Breast epithelium (tissue), 4 donors: ENCODE data around the gene VAV3. TPM values are rescaled to one million over a fixed set of nuclear protein-coding genes. Genes with fewer than 3 reads are reported as not detected.
"Not testable (repeated sequence)": the region's sequence is repeated elsewhere in the genome, so short reads cannot be mapped to it uniquely, and the experiment has no call there.

ENCODE experiments used
- DNase-seq, 2 donors: peaks; one replicate each; pipeline ENCODE4 v3.0.0-alpha.2; 2019; ENCODE audit warnings: low spot score in 2 of 2
- H3K27ac ChIP-seq, 2 donors: fragments of 200-600 bp; sonication (generic) in 1 of 2; one replicate each; pipeline ENCODE4 v1.5.1; 2016 to 2019; ENCODE audit warnings: mild to moderate bottlenecking in 1 of 2
- H3K27me3 ChIP-seq, 2 donors: fragments of 200-600 bp; sonication (generic) in 1 of 2; one replicate each; pipeline versions ENCODE4 v1.5.1 to v1.6.0; 2017 to 2019; ENCODE audit warnings: control low read depth in 1 of 2, mild to moderate bottlenecking in 1 of 2
- H3K36me3 ChIP-seq: fragments of 200-600 bp; one replicate; pipeline ENCODE4 v1.5.1; 2019
- H3K4me1 ChIP-seq, 2 donors: fragments of 200-600 bp; sonication (generic); one replicate each; pipeline ENCODE4 v1.5.1; 2016 to 2019; ENCODE audit warnings: control low read depth in 1 of 2
- H3K4me3 ChIP-seq, 3 donors: fragments of 200-600 bp; sonication (generic); 1 replicate in 2 of 3; 2 replicates in 1 of 3; pipeline ENCODE4 v1.5.1; 2016 to 2019; ENCODE audit warnings: mild to moderate bottlenecking in 3 of 3, moderate library complexity in 2 of 3
- H3K9me3 ChIP-seq, 2 donors: fragments of 200-600 bp; sonication (generic) in 1 of 2; one replicate each; pipeline ENCODE4 v1.5.1; 2016 to 2019; ENCODE audit warnings: control low read depth in 1 of 2
- CTCF ChIP-seq, 3 donors: fragments of 450-650 bp; IDR thresholded peaks; one replicate each; pipeline ENCODE4 v1.5.1; 2016 to 2017; ENCODE audit warnings: antibody characterized with exemption in 3 of 3, mild to moderate bottlenecking in 3 of 3, moderate library complexity in 3 of 3
- POLR2A ChIP-seq: fragments of 450-650 bp; IDR thresholded peaks from one replicate; pipeline ENCODE4 v1.6.1; 2016; ENCODE audit warnings: antibody characterized with exemption, mild to moderate bottlenecking, moderate library complexity
- POLR2AphosphoS5 ChIP-seq, 3 donors: sonication (generic); formaldehyde crosslinking; IDR thresholded peaks; one replicate each; pipeline ENCODE4 v1.6.1; 2017; ENCODE audit warnings: antibody characterized with exemption in 3 of 3
- intact Hi-C: fragments of 100-400 bp; cut with DNase I; formaldehyde crosslinking; loops from one replicate; pipeline ENCODE4 v1.15.1; 2023; ENCODE audit warnings: low total_unique reads
- total RNA-seq, 3 donors: library from RNA; depleted of rRNA; stranded (reverse); fragments of >200 nt; gene quantifications; one replicate each; pipeline ENCODE4 v1.1.0, GENCODE V29; 2016

The VAV3 gene
- total RNA-seq, 3 donors from 2014 or later, result 8.0 to 153 (median 113) TPM

GRCh38 chr1:107724648-107725047 lies 240.3 kb downstream of the VAV3 start:
- intact Hi-C loops, result no loop called here
- Histone ChIP-seq H3K4me1 (no peaks in the 10 kb centered on the region), H3K4me3 (no peak overlapping the region), H3K36me3 (no peaks in the 10 kb centered on the region), H3K27ac (no peak overlapping the region), H3K9me3 (no peaks in the 10 kb centered on the region), H3K27me3 (no peaks in the 10 kb centered on the region)
- no peak for DNase-seq
- no peak for TF ChIP-seq CTCF (IDR thresholded peaks at IDR 0.05)
- TF ChIP-seq POLR2A, result no peak
- TF ChIP-seq POLR2AphosphoS5 (IDR thresholded peaks at IDR 0.05), result no peak

GRCh38 chr1:107720210-107720609 lies 244.8 kb downstream of the VAV3 start:
- H3K4me3 ChIP-seq, H3K4me1 ChIP-seq, H3K27me3 ChIP-seq, H3K9me3 ChIP-seq, H3K27ac ChIP-seq, intact Hi-C loops, H3K36me3 ChIP-seq, DNase-seq: not testable (repeated sequence)

- TF ChIP-seq POLR2A, result no peak
- no peak for TF ChIP-seq POLR2AphosphoS5 (IDR thresholded peaks at IDR 0.05)
- no peak for TF ChIP-seq CTCF (IDR thresholded peaks at IDR 0.05)
- Histone ChIP-seq H3K27ac (no peak overlapping the region), H3K4me3 (no peak overlapping the region), H3K36me3 (no peaks in the 10 kb centered on the region), H3K9me3 (no peaks in the 10 kb centered on the region), H3K27me3 (no peaks in the 10 kb centered on the region), H3K4me1 (no peaks in the 10 kb centered on the region)
- intact Hi-C loops, result no loop called here
- DNase-seq, result no peak
These were observed 255.0 kb downstream of the VAV3 start for GRCh38 chr1:107710005-107710404.

GRCh38 chr1:107707111-107707510 lies 257.9 kb downstream of the VAV3 start:
- TF ChIP-seq CTCF (IDR thresholded peaks at IDR 0.05) (no peak), POLR2A (no peak), POLR2AphosphoS5 (IDR thresholded peaks at IDR 0.05) (no peak)
- intact Hi-C loops, result no loop called here
- no peak overlapping the region for H3K27ac ChIP-seq

DNA sequence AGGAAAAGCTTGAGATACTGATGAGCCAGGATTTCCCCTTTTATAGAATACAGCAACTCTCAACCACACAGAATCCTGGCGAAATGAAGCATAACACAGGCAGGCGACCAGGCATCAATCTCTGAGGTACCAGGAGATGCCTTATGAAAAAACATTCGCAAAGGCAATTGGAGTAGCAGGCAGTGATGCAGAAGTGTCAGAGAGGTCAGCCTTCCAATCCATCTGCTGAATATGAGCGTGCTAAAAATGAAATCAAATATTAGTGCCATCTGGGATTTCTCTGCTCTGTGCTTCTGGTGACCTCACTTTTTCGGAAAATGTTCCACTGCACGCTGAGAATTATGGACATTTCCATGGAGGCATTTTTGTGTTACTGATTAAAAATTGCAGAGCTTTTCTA lies 258.8 kb downstream of the VAV3 start:
- no peaks in the 10 kb centered on the region for H3K9me3 ChIP-seq
- H3K36me3 ChIP-seq, result no peaks in the 10 kb centered on the region
- H3K4me1 ChIP-seq, result no peaks in the 10 kb centered on the region
- no peak overlapping the region for H3K27ac ChIP-seq
- intact Hi-C loops, result no loop called here
- H3K27me3 ChIP-seq, result no peaks in the 10 kb centered on the region
- no peak for DNase-seq
- H3K4me3 ChIP-seq, result no peak overlapping the region
- TF ChIP-seq POLR2AphosphoS5 (IDR thresholded peaks at IDR 0.05) (no peak), POLR2A (no peak), CTCF (IDR thresholded peaks at IDR 0.05) (no peak)

More at GRCh38 chr1:107707111-107707510, 257.9 kb downstream of the VAV3 start:
- Histone ChIP-seq H3K27me3 (no peaks in the 10 kb centered on the region), H3K9me3 (no peaks in the 10 kb centered on the region), H3K4me3 (no peak overlapping the region), H3K36me3 (no peaks in the 10 kb centered on the region), H3K4me1 (no peaks in the 10 kb centered on the region)
- no peak for DNase-seq

DNA sequence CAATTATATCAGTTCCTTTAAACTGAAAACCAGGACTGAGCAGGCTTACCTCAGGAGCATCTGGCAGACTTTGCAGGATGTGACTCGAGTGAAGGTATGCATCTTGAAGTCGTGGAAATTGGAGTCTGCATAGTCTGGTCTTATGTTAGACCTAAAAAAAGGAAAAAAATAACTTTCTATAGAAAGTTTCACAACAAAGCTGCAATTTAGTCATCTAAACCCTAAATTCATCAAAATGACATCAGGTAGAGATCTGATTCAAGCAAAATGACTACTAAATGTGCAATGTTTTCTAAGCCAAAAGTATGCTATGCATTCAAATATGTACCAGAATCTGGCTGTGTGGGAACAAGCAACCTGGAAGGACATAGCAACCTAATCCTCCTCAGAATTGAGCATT lies 260.1 kb downstream of the VAV3 start:
- no peak for DNase-seq
- intact Hi-C loops, result no loop called here
- no peak for TF ChIP-seq CTCF (IDR thresholded peaks at IDR 0.05)
- no peak for TF ChIP-seq POLR2AphosphoS5 (IDR thresholded peaks at IDR 0.05)
- no peak for TF ChIP-seq POLR2A
- Histone ChIP-seq H3K36me3 (no peaks in the 10 kb centered on the region), H3K4me3 (no peak overlapping the region), H3K9me3 (no peaks in the 10 kb centered on the region), H3K27me3 (no peaks in the 10 kb centered on the region), H3K27ac (no peak overlapping the region), H3K4me1 (no peaks in the 10 kb centered on the region)
